ENCODE results near the gene MYH2.

DNA sequence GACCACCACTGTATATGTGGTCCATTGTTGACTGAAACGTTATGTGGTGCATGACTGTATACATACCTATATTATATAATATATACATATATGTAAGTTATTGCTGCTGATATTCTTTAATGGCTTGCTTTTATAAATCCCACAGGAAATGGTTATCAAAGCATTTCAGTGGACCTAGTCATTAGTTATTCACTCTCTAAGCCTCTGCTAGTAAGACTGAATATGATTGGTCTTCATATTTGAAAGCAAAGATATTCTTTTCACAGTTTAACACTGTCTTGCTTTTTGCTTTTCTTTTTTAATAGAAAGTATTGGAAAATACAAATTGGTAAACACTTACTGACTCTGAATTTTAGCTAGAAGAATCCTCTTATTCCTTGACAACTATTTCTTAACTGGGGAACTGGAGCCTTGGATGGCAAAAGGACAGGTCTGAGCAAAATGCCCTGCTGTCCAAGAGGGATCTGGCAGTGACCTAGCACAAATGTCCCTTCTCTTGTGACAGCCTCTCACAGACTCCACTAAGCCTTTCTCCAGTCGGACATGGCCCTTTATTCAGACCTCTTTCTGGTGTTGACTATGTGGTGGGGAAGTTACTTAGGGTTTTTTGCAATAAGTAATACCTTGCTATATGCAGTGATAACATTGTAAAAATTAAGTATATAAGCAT is 14.7 kb upstream of the MYH2 start:
- TF ChIP-seq CTCF (IDR thresholded peaks at IDR 0.05; ENCODE audit: low read length) (no peak), EZH2 (optimal IDR thresholded peaks at IDR 0.05; ENCODE audit: low read depth, low read length) (no peak)
